ENCODE measurements around the gene MESD. TPM values are rescaled to one million over a fixed set of nuclear protein-coding genes. Genes with fewer than 3 reads are reported as not detected.

Gene MESD
- polyA plus RNA-seq, 1 of the 3 experiments (the other 2 are of a cell fraction), result 15.2 TPM

DNA sequence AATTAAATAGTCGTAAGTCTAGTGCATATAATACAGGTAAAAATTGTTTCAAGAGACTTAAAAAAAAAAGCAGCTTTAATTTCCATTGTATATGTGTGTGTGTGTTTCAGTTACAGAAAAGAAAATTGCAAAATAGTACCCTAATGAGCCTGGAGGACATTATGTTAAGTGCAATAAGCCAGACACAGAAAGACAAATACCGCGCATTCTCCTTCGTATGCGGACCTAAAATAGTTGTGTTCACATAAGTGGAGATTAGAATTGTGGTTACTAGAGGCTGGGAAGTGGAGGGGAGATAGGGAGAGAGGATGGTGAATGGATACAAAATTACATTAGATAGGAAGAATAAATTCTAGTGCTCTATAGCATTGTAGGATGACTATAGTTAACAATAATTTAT is 3.6 kb downstream of the MESD start (continued):
- TF ChIP-seq, protein P1, sequence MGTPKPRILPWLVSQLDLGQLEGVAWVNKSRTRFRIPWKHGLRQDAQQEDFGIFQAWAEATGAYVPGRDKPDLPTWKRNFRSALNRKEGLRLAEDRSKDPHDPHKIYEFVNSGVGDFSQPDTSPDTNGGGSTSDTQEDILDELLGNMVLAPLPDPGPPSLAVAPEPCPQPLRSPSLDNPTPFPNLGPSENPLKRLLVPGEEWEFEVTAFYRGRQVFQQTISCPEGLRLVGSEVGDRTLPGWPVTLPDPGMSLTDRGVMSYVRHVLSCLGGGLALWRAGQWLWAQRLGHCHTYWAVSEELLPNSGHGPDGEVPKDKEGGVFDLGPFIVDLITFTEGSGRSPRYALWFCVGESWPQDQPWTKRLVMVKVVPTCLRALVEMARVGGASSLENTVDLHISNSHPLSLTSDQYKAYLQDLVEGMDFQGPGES (IDR thresholded peaks at IDR 0.05; ENCODE audit: low read depth, low read length), result no peak
- TF ChIP-seq MXI1 (IDR thresholded peaks at IDR 0.05; ENCODE audit: low read depth, low read length) (no peak), FOSL2 (IDR thresholded peaks at IDR 0.05; ENCODE audit: borderline replicate concordance, low read depth) (no peak), FOXM1 (IDR thresholded peaks at IDR 0.05; ENCODE audit: low read depth) (no peak), REST (IDR thresholded peaks at IDR 0.05; ENCODE audit: low read depth, low read length) (no peak)

DNA sequence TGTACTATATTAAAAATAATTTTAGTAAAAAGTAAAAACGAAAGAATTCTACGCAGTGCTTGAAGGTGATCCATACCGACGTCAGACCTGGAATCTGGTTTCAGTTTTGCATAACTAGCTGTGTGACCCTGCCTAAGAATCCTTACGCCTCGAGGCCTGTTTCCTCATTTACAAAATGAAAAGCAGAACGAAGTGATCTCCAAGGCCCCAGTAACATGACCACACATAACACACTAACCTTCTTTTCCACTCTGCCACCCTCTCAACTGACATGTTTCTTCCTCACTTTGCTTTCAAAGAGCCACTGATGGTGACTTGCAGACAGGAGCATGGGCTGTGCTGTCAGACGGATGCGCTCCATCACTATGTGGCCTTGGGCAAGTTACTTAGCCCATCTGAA is 4.8 kb downstream of the MESD start:
- Histone ChIP-seq H4K20me1 (ENCODE audit: insufficient read depth) (peaks cover 10% of the 10 kb centered on the region), H3K9me2 (no peaks in the 10 kb centered on the region), H3K27me3 (ENCODE audit: insufficient read depth) (no peaks in the 10 kb centered on the region), H3K36me3 (replicated peaks in 1 of 2; ENCODE audit: control insufficient read depth in 1 of 2, insufficient read depth in 2 of 2, low read length in 1 of 2) (peaks cover 7 to 8% of the 10 kb centered on the region in 2 experiments), H2AFZ (ENCODE audit: low read depth) (no peak overlapping the region), H3K9ac (no peak overlapping the region), H3K4me3 (ENCODE audit: low read depth in 2 of 2, low read length in 1 of 2) (no peak overlapping the region), H3K9me3 (no peaks in the 10 kb centered on the region), H3K4me1 (ENCODE audit: control insufficient read depth in 1 of 2, insufficient read depth in 2 of 2, low read depth in 1 of 2, low read length in 1 of 2) (peaks cover 0 to 13% of the 10 kb centered on the region in 2 experiments; a peak in 2 of 4 replicates), H3K4me2 (no peak overlapping the region), H3K27ac (ENCODE audit: low read depth in 2 of 2, low read length in 1 of 2) (no peak overlapping the region), H3F3A (replicated peaks; ENCODE audit: insufficient read depth) (no peaks in the 10 kb centered on the region), H3K79me2 (ENCODE audit: insufficient read depth) (peaks cover 74% of the 10 kb centered on the region)
- 96% methylated on average over 9 of the region's 9 CpGs for WGBS (ENCODE audit: low lambda C conversion rate)
- POLR2A ChIA-PET, result no interaction called here
- CTCF ChIA-PET, result interaction anchor here (9.0 kb wide), 1 partner anchor 16 kb away, joined by 52 read pairs; no protein-coding TSS in a partner anchor
- no peak for DNase-seq
- TF ChIP-seq MXI1 (IDR thresholded peaks at IDR 0.05; ENCODE audit: low read depth, low read length) (no peak), RCOR1 (IDR thresholded peaks at IDR 0.05; ENCODE audit: low read length) (no peak), REST (IDR thresholded peaks at IDR 0.05; ENCODE audit: low read depth, low read length) (no peak), EP300 (IDR thresholded peaks at IDR 0.05; ENCODE audit: borderline replicate concordance in 1 of 2, low read depth in 1 of 2, low read length in 1 of 2) (no peak), SMC3 (IDR thresholded peaks at IDR 0.05; ENCODE audit: low read depth, low read length) (no peak), GATA2 (CRISPR knock-in tag; IDR thresholded peaks at IDR 0.05) (no peak), ELF1 (IDR thresholded peaks at IDR 0.05) (no peak), NRF1 (IDR thresholded peaks at IDR 0.05; ENCODE audit: low read depth, low read length) (no peak), RAD21 (IDR thresholded peaks at IDR 0.05; ENCODE audit: low read length) (no peak)
- TF ChIP-seq, protein P1 (IDR thresholded peaks at IDR 0.05; ENCODE audit: low read depth, low read length), result no peak
- TF ChIP-seq, protein P2, sequence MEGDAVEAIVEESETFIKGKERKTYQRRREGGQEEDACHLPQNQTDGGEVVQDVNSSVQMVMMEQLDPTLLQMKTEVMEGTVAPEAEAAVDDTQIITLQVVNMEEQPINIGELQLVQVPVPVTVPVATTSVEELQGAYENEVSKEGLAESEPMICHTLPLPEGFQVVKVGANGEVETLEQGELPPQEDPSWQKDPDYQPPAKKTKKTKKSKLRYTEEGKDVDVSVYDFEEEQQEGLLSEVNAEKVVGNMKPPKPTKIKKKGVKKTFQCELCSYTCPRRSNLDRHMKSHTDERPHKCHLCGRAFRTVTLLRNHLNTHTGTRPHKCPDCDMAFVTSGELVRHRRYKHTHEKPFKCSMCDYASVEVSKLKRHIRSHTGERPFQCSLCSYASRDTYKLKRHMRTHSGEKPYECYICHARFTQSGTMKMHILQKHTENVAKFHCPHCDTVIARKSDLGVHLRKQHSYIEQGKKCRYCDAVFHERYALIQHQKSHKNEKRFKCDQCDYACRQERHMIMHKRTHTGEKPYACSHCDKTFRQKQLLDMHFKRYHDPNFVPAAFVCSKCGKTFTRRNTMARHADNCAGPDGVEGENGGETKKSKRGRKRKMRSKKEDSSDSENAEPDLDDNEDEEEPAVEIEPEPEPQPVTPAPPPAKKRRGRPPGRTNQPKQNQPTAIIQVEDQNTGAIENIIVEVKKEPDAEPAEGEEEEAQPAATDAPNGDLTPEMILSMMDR (IDR thresholded peaks at IDR 0.05), result no peak
- TF ChIP-seq, protein P3, sequence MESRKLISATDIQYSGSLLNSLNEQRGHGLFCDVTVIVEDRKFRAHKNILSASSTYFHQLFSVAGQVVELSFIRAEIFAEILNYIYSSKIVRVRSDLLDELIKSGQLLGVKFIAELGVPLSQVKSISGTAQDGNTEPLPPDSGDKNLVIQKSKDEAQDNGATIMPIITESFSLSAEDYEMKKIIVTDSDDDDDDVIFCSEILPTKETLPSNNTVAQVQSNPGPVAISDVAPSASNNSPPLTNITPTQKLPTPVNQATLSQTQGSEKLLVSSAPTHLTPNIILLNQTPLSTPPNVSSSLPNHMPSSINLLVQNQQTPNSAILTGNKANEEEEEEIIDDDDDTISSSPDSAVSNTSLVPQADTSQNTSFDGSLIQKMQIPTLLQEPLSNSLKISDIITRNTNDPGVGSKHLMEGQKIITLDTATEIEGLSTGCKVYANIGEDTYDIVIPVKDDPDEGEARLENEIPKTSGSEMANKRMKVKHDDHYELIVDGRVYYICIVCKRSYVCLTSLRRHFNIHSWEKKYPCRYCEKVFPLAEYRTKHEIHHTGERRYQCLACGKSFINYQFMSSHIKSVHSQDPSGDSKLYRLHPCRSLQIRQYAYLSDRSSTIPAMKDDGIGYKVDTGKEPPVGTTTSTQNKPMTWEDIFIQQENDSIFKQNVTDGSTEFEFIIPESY (IDR thresholded peaks at IDR 0.05; ENCODE audit: borderline replicate concordance, low read depth), result no peak
- TF ChIP-seq, protein P4, sequence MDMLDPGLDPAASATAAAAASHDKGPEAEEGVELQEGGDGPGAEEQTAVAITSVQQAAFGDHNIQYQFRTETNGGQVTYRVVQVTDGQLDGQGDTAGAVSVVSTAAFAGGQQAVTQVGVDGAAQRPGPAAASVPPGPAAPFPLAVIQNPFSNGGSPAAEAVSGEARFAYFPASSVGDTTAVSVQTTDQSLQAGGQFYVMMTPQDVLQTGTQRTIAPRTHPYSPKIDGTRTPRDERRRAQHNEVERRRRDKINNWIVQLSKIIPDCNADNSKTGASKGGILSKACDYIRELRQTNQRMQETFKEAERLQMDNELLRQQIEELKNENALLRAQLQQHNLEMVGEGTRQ (IDR thresholded peaks at IDR 0.05; ENCODE audit: borderline replicate concordance, low read depth, low read length), result no peak
